ENCODE results near the gene SEC22A. TPM values are rescaled to one million over a fixed set of nuclear protein-coding genes. Genes with fewer than 3 reads are reported as not detected.

The SEC22A gene
- total and polyA plus RNA-seq, 2 of the 13 experiments (the other 11 are each of a cell fraction or from before 2014, with no cell fraction given) = 14.1 to 17.3 TPM

GRCh38 chr3:123226549-123226948 lies 24.8 kb downstream of the SEC22A start:
- TF ChIP-seq ZNF484 (CRISPR knock-in tag; IDR thresholded peaks at IDR 0.05; ENCODE audit: borderline replicate concordance, low read depth) (no peak), ZNF83 (CRISPR knock-in tag; IDR thresholded peaks at IDR 0.05; ENCODE audit: borderline replicate concordance) (no peak), ZNF329 (CRISPR knock-in tag; IDR thresholded peaks at IDR 0.05; ENCODE audit: low read depth) (no peak), CBX2 (IDR thresholded peaks at IDR 0.05; ENCODE audit: low read depth, low read length) (no peak), CBX2 (CRISPR knock-in tag; IDR thresholded peaks at IDR 0.05; ENCODE audit: low read depth) (no peak), PHB2 (IDR thresholded peaks at IDR 0.05; ENCODE audit: partially characterized antibody) (no peak), ZNF670 (CRISPR knock-in tag; IDR thresholded peaks at IDR 0.05; ENCODE audit: borderline replicate concordance) (no peak), CTCF (CRISPR knock-in tag; IDR thresholded peaks at IDR 0.05) (no peak), ZNF703 (CRISPR knock-in tag; IDR thresholded peaks at IDR 0.05; ENCODE audit: borderline replicate concordance) (no peak), SNAI1 (CRISPR knock-in tag; IDR thresholded peaks at IDR 0.05; ENCODE audit: borderline replicate concordance) (no peak), KDM2A (CRISPR knock-in tag; IDR thresholded peaks at IDR 0.05; ENCODE audit: borderline replicate concordance, low read depth) (no peak)
- H3K79me2 ChIP-seq (ENCODE audit: insufficient read depth, low read length) = no peaks in the 10 kb centered on the region
- CTCF ChIA-PET (ENCODE audit: low intra/inter-chr PET ratio, low total read pairs) = no interaction called here
- no peak overlapping the region for H3K27ac ChIP-seq (ENCODE audit: extremely low read length, insufficient read depth, low read length)
- POLR2A ChIA-PET = no interaction called here
- DNase-seq (ENCODE audit: low spot score) = no peak
- intact Hi-C loops (cut with micrococcal nuclease; ENCODE audit: unreplicated experiment) = no loop called here
- H3K27me3 ChIP-seq (ENCODE audit: control insufficient read depth in 1 of 2, insufficient read depth in 2 of 2, low read length in 2 of 2) = no peaks in the 10 kb centered on the region
- H3K9me3 ChIP-seq (ENCODE audit: low read length) = peaks cover 18% of the 10 kb centered on the region
- no peak overlapping the region for H3K9ac ChIP-seq (ENCODE audit: insufficient read depth, low read depth, low read length)
- no peaks in the 10 kb centered on the region for H3K4me1 ChIP-seq (ENCODE audit: insufficient read depth, low read length)
- peaks cover 0 to 2% of the 10 kb centered on the region in 2 experiments; a peak in 1 of 5 replicates for H3K36me3 ChIP-seq (replicated peaks in 1 of 2; ENCODE audit: control insufficient read depth in 1 of 2, insufficient read depth in 2 of 2, low read length in 2 of 2)
- no peak overlapping the region for H2AFZ ChIP-seq (ENCODE audit: low read length)
- H3K4me2 ChIP-seq (ENCODE audit: low read depth, low read length) = no peak overlapping the region
- H3K4me3 ChIP-seq (replicated peaks in 1 of 3; ENCODE audit: insufficient read depth in 1 of 3, low read depth in 2 of 3, low read length in 3 of 3) = no peak overlapping the region
- no peak for ATAC-seq
- no peaks in the 10 kb centered on the region for H4K20me1 ChIP-seq (ENCODE audit: insufficient read depth, low read length)
- BruUV-seq (replicated peaks) = no TSS peak
- FAIRE-seq = no peak
- in situ Hi-C loops (cut with HindIII; ENCODE audit: extremely low pct_ligation_motif_present, low pct_unique_long_range_greater_than_20kb) = no loop called here
